Osteoblast (primary cell): ENCODE results near the gene HIGD2B. TPM values are rescaled to one million over a fixed set of nuclear protein-coding genes. Genes with fewer than 3 reads are reported as not detected.
A peak's percentile ranks its signal among the peaks of the same experiment; 100 is the strongest.
"Not testable (repeated sequence)": the region's sequence is repeated elsewhere in the genome, so short reads cannot be mapped to it uniquely, and the experiment has no call there.

Source experiments
- DNase-seq: peaks from one replicate; pipeline ENCODE4 v3.0.0; 2011; ENCODE audit warnings: low spot score, mixed read lengths; ENCODE audit not compliant: insufficient read length; ENCODE audit errors: missing footprints
- H2AFZ ChIP-seq: 2 replicates; pipeline ENCODE4 v1.6.0; 2011; ENCODE audit warnings: mild to moderate bottlenecking, low read length
- H3K27ac ChIP-seq: 2 replicates; pipeline ENCODE4 v1.5.1; 2011; ENCODE audit warnings: mild to moderate bottlenecking, low read depth, low read length, moderate library complexity
- H3K27me3 ChIP-seq: 2 replicates; pipeline ENCODE4 v1.6.0; 2012; ENCODE audit warnings: mild to moderate bottlenecking, control low read depth, inconsistent platforms, low read length, moderate library complexity; ENCODE audit not compliant: insufficient read depth
- H3K36me3 ChIP-seq: 2 replicates; pipeline ENCODE4 v1.5.1; 2011; ENCODE audit warnings: mild to moderate bottlenecking, low read length, control low read depth, moderate library complexity; ENCODE audit not compliant: insufficient read depth
- H3K4me1 ChIP-seq: 2 replicates; pipeline ENCODE4 v1.5.1; 2011; ENCODE audit warnings: mild to moderate bottlenecking, low read length, control low read depth, moderate library complexity; ENCODE audit not compliant: insufficient read depth
- H3K4me2 ChIP-seq: 2 replicates; pipeline ENCODE4 v1.6.0; 2011; ENCODE audit warnings: mild to moderate bottlenecking, low read length; ENCODE audit not compliant: insufficient read depth
- H3K4me3 ChIP-seq: fragments of 200-600 bp; sonication (generic); 3 replicates; pipeline ENCODE4 v1.5.1; 2012; ENCODE audit warnings: mild to moderate bottlenecking, low read length, inconsistent platforms; ENCODE audit not compliant: insufficient read depth
- H3K79me2 ChIP-seq: 2 replicates; pipeline ENCODE4 v1.6.0; 2012; ENCODE audit warnings: mild to moderate bottlenecking, low read length, control low read depth, inconsistent platforms; ENCODE audit not compliant: insufficient read depth
- H3K9me3 ChIP-seq: 2 replicates; pipeline ENCODE4 v1.5.1; 2011; ENCODE audit warnings: low read depth, low read length, control low read depth
- H4K20me1 ChIP-seq: 2 replicates; pipeline ENCODE4 v1.6.0; 2012; ENCODE audit warnings: mild to moderate bottlenecking, low read length, control low read depth; ENCODE audit not compliant: insufficient read depth
- CTCF ChIP-seq: IDR thresholded peaks from 2 replicates; pipeline ENCODE4 v1.5.1; 2011; ENCODE audit warnings: mild to moderate bottlenecking, low read depth, low read length, moderate library complexity; ENCODE audit errors: extremely low read depth
- total RNA-seq: library from RNA; depleted of rRNA; stranded (reverse); fragments of >200 nt; gene quantifications from 2 replicates; pipeline ENCODE4 v1.2.3, GENCODE V29; 2012

The HIGD2B gene
- total RNA-seq, 1 donor = not detected

DNA sequence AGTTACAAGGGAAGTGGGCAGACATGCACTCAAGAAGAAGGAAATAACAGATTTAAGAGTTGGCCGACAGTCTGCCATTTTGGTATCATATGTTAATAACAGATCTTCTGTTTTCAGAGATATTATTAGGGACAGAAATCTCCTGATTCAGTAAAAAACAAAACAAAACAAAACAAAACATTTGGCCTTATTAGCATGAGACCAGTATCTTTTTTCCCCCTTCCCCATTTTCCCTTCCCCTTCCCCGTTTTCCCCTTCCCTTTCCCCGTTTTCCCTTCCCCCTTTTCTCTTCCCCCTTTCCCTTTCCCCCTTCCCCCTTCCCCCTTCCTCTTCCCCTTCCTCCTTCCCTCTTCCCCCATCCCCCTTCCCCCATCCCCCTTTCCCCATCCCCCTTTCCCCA, 39.5 kb upstream of the HIGD2B start:
- H3K9me3 ChIP-seq = no peaks in the 10 kb centered on the region
- H3K4me2 ChIP-seq = no peak overlapping the region
- H3K79me2 ChIP-seq = no peaks in the 10 kb centered on the region
- no peaks in the 10 kb centered on the region for H3K27me3 ChIP-seq
- no peak for DNase-seq
- H3K4me3 ChIP-seq = no peak overlapping the region
- no peak overlapping the region for H3K27ac ChIP-seq
- no peaks in the 10 kb centered on the region for H3K4me1 ChIP-seq
- H3K36me3 ChIP-seq = no peaks in the 10 kb centered on the region
- no peak overlapping the region for H2AFZ ChIP-seq
- TF ChIP-seq CTCF = no peak
- H4K20me1 ChIP-seq = peaks cover 2% of the 10 kb centered on the region

GRCh38 chr15:72724028-72724427, 38.0 kb upstream of the HIGD2B start:
- Histone ChIP-seq H3K4me3 (no peak overlapping the region), H3K9me3 (no peaks in the 10 kb centered on the region), H3K27ac (no peak overlapping the region), H3K4me2 (no peak overlapping the region), H3K4me1 (no peaks in the 10 kb centered on the region), H3K79me2 (no peaks in the 10 kb centered on the region), H4K20me1 (peaks cover 2% of the 10 kb centered on the region), H2AFZ (no peak overlapping the region), H3K36me3 (no peaks in the 10 kb centered on the region), H3K27me3 (no peaks in the 10 kb centered on the region)
- no peak for TF ChIP-seq CTCF
- no peak for DNase-seq

- DNase-seq = peak; percentile 67
- no peaks in the 10 kb centered on the region for H3K4me1 ChIP-seq
- H3K9me3 ChIP-seq = no peaks in the 10 kb centered on the region
- peaks cover 2% of the 10 kb centered on the region for H4K20me1 ChIP-seq
- no peaks in the 10 kb centered on the region for H3K27me3 ChIP-seq
- peaks cover 3% of the 10 kb centered on the region for H3K36me3 ChIP-seq
- no peak overlapping the region for H3K27ac ChIP-seq
- no peak overlapping the region for H2AFZ ChIP-seq
- TF ChIP-seq CTCF = peak; percentile 87
- no peak overlapping the region for H3K4me3 ChIP-seq
- no peaks in the 10 kb centered on the region for H3K79me2 ChIP-seq
- H3K4me2 ChIP-seq = no peak overlapping the region
These were observed 36.2 kb upstream of the HIGD2B start for GRCh38 chr15:72722071-72722696.

DNA sequence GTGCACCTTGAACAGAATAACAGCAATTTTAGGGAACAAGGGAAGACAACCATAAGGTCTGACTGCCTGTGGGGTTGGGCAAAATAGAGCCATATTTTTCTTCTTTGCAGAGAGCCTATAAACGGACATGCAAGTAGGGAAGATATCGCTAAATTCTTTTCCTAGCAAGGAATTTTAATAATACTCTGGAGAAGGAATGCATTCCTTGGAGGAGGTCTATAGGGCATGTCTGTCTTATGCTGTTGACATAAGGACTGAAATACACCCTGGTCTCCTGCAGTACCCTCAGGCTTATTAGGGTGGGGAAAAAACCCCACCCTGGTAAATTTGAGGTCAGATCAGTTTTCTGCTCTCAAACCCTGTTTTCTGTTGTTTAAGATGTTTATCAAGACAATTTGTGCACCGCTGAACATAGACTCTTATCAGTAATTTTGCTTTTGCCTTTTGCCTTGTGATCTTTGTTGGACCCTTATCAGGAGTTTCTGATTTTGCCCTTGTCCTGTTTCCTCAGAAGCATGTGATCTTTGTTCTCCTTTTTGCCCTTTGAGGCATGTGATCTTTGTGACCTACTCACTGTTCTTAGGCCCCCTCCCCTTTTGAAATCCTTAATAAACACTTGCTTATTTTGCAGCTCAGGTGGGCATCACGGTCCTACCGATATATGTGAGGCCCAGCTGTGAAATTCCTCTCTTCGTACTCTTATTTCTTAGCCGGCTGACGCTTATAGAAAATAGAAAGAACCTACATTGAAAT, 22.7 kb upstream of the HIGD2B start:
- H3K4me3 ChIP-seq, H4K20me1 ChIP-seq, H3K4me2 ChIP-seq, H3K27me3 ChIP-seq, DNase-seq, H3K27ac ChIP-seq, H3K79me2 ChIP-seq, H2AFZ ChIP-seq, H3K9me3 ChIP-seq: not testable (repeated sequence)
- H3K36me3 ChIP-seq = peaks cover 11% of the 10 kb centered on the region
- H3K4me1 ChIP-seq = peaks cover 19% of the 10 kb centered on the region
